MM.1S (cell line): ENCODE results near the gene PUDP.

Source experiments
- DNase-seq: peaks from one replicate; pipeline ENCODE4 v3.0.0-alpha.2; 2015
- H2AFZ ChIP-seq: fragments of 300-600 bp; sonication (generic); 2 replicates; pipeline ENCODE4 v1.6.0; 2016; ENCODE audit warnings: antibody characterized with exemption, low read length
- H3F3A ChIP-seq: fragments of 300-600 bp; sonication (generic); 2 replicates; pipeline ENCODE4 v1.6.1; 2016; ENCODE audit warnings: mild to moderate bottlenecking, antibody characterized with exemption, low read length, moderate library complexity, mixed read lengths; ENCODE audit not compliant: insufficient read depth
- H3K27ac ChIP-seq: fragments of 300-600 bp; sonication (generic); 2 replicates; pipeline ENCODE4 v1.5.1; 2016; ENCODE audit warnings: mild to moderate bottlenecking, low read length
- H3K27me3 ChIP-seq: fragments of 300-600 bp; sonication (generic); replicated peaks from 2 replicates; pipeline ENCODE4 v1.6.0; 2016; ENCODE audit warnings: low read length; ENCODE audit not compliant: insufficient read depth
- H3K36me3 ChIP-seq: fragments of 300-600 bp; sonication (generic); replicated peaks from 2 replicates; pipeline ENCODE4 v1.6.1; 2016; ENCODE audit warnings: mild to moderate bottlenecking, low read length, mixed read lengths; ENCODE audit not compliant: insufficient read depth
- H3K4me1 ChIP-seq: fragments of 300-600 bp; sonication (generic); 2 replicates; pipeline ENCODE4 v1.6.1; 2016; ENCODE audit warnings: low read length, mixed read lengths
- H3K4me2 ChIP-seq: fragments of 300-600 bp; sonication (generic); 2 replicates; pipeline ENCODE4 v1.6.0; 2016; ENCODE audit warnings: low read depth, low read length
- H3K4me3 ChIP-seq: fragments of 300-600 bp; sonication (generic); 2 replicates; pipeline ENCODE4 v1.5.1; 2016; ENCODE audit warnings: low read length, mixed read lengths
- H3K79me2 ChIP-seq: fragments of 300-600 bp; sonication (generic); 2 replicates; pipeline ENCODE4 v1.6.1; 2016; ENCODE audit warnings: mixed run types, low read length, mixed read lengths
- H3K9ac ChIP-seq: fragments of 300-600 bp; sonication (generic); 2 replicates; pipeline ENCODE4 v1.6.1; 2016; ENCODE audit warnings: low read length, mixed read lengths
- H3K9me2 ChIP-seq: fragments of 300-600 bp; sonication (generic); replicated peaks from 2 replicates; pipeline ENCODE4 v1.6.1; 2016; ENCODE audit warnings: mild to moderate bottlenecking, low read length, mixed read lengths; ENCODE audit not compliant: insufficient read depth
- H3K9me3 ChIP-seq: fragments of 300-600 bp; sonication (generic); replicated peaks from 2 replicates; pipeline ENCODE4 v1.6.1; 2016; ENCODE audit warnings: mild to moderate bottlenecking, low read length, mixed read lengths; ENCODE audit not compliant: insufficient read depth
- H4K20me1 ChIP-seq: fragments of 300-600 bp; sonication (generic); 2 replicates; pipeline ENCODE4 v1.6.1; 2016; ENCODE audit warnings: mild to moderate bottlenecking, low read length, moderate library complexity, mixed read lengths; ENCODE audit not compliant: insufficient read depth
- EZH2 ChIP-seq: fragments of 300-600 bp; sonication (generic); optimal IDR thresholded peaks from 2 replicates; pipeline ENCODE3; 2017; ENCODE audit warnings: low read depth, mild to moderate bottlenecking, antibody characterized with exemption, low read length, mixed read lengths
- EZH2phosphoT487 ChIP-seq: fragments of 300-600 bp; sonication (generic); IDR thresholded peaks from 2 replicates; pipeline ENCODE4 v1.6.1; 2018; ENCODE audit warnings: antibody characterized with exemption, low read length
- TF ChIP-seq, protein P1 (sequence below): fragments of 300-600 bp; sonication (generic); IDR thresholded peaks from 2 replicates; pipeline ENCODE4 v1.5.1; 2016; ENCODE audit warnings: antibody characterized with exemption, low read length, mixed read lengths

The PUDP gene

DNA sequence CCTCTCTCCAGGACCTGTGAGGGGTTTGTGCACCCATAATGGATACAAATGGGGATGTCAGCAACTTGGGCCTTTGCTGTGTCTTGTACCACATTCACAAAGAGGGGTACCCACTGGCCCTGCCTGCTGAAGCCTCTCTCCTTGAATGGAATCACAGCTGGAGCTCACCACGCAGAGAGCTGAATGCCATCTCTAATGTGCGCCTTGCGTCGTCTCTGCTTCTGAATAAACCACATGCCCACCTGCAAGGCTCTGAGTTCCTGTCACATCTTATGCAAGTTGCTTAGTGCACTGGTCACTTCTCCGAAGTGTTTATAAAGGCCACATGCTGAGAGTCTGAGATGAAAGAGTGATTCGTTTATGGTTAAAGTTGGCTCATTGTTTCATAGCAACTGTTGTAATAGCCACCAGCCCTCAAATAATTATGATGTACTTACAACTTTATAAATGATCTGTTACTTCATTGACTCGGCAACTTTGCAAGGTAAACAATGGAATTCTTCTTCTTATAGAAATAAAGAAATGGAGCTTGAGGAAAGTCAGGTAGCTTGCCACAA is 6.2 kb upstream of the PUDP start:
- Histone ChIP-seq H3K36me3 (no peaks in the 10 kb centered on the region), H3K4me2 (no peak overlapping the region), H3K9me2 (no peaks in the 10 kb centered on the region), H3K79me2 (no peaks in the 10 kb centered on the region), H4K20me1 (no peaks in the 10 kb centered on the region), H3F3A (no peaks in the 10 kb centered on the region), H3K4me1 (no peaks in the 10 kb centered on the region), H3K4me3 (no peak overlapping the region), H3K9ac (no peak overlapping the region), H3K9me3 (no peaks in the 10 kb centered on the region), H3K27ac (no peak overlapping the region), H2AFZ (no peak overlapping the region), H3K27me3 (no peaks in the 10 kb centered on the region)
- no peak for TF ChIP-seq EZH2
- TF ChIP-seq, protein P1, sequence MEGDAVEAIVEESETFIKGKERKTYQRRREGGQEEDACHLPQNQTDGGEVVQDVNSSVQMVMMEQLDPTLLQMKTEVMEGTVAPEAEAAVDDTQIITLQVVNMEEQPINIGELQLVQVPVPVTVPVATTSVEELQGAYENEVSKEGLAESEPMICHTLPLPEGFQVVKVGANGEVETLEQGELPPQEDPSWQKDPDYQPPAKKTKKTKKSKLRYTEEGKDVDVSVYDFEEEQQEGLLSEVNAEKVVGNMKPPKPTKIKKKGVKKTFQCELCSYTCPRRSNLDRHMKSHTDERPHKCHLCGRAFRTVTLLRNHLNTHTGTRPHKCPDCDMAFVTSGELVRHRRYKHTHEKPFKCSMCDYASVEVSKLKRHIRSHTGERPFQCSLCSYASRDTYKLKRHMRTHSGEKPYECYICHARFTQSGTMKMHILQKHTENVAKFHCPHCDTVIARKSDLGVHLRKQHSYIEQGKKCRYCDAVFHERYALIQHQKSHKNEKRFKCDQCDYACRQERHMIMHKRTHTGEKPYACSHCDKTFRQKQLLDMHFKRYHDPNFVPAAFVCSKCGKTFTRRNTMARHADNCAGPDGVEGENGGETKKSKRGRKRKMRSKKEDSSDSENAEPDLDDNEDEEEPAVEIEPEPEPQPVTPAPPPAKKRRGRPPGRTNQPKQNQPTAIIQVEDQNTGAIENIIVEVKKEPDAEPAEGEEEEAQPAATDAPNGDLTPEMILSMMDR = no peak
- DNase-seq = no peak

DNA sequence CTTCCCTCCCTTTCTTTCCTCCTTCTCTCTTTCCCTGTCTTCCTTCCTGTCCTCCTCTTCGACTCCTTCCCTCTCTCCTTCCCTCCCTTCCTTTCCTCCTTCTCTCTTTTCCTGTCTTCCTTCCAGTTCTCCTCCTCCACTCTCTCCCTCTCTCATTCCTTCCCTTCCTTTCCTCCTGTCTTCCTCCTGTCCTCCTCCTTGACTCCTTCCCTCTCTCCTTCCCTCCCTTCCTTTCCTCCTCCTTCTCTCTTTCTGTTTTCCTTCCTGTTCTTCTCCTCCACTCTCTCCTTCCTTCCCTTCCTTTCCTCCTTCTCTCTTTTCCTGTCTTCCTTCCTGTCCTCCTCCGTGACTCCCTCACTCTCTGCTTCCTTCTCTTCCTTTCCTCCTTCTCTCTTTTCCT is 5.3 kb upstream of the PUDP start:
- H3K9me3 ChIP-seq = no peaks in the 10 kb centered on the region
- H3K9ac ChIP-seq = no peak overlapping the region
- H3K4me2 ChIP-seq = no peak overlapping the region
- no peaks in the 10 kb centered on the region for H3K36me3 ChIP-seq
- H3K9me2 ChIP-seq = no peaks in the 10 kb centered on the region
- no peak overlapping the region for H3K27ac ChIP-seq
- H3K4me1 ChIP-seq = 0 out of 2 replicates have a peak, but pooled peaks cover 3% of the 10 kb centered on the region
- no peak for TF ChIP-seq EZH2phosphoT487
- TF ChIP-seq, protein P1 = no peak
- no peak for TF ChIP-seq EZH2
- no peaks in the 10 kb centered on the region for H3K79me2 ChIP-seq
- no peaks in the 10 kb centered on the region for H4K20me1 ChIP-seq
- H2AFZ ChIP-seq = no peak overlapping the region
- H3K4me3 ChIP-seq = no peak overlapping the region
- H3K27me3 ChIP-seq = no peaks in the 10 kb centered on the region
- no peak for DNase-seq
- H3F3A ChIP-seq = no peaks in the 10 kb centered on the region

DNA sequence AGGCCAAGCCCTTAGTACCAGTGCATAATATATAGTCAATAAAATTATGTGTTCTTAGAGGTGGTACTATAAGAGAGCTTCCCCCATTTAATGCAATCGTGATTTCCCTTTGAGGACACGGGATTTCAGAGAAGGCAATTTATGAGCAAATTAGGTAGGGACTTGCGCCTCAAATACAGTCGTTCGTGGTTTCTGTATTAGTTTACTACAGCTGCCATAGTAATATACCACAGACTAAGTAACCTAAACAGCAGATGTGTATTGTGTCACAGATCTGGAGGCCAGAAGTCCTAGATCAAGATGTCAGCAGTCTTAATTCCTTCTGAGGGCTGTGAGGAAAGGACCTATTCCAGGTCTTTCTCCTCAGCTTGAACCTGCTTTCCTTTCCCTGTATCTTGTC is 1.5 kb upstream of the PUDP start:
- no peak overlapping the region for H3K4me2 ChIP-seq
- H4K20me1 ChIP-seq = no peaks in the 10 kb centered on the region

More for the DNA sequence above, 1.5 kb upstream of the PUDP start:
- Histone ChIP-seq H3K36me3 (no peaks in the 10 kb centered on the region), H3K9ac (no peak overlapping the region), H3K4me3 (no peak overlapping the region), H2AFZ (no peak overlapping the region), H3K79me2 (peaks cover 26% of the 10 kb centered on the region), H3K27ac (no peak overlapping the region), H3K4me1 (0 out of 2 replicates have a peak, but pooled peaks cover 3% of the 10 kb centered on the region), H3K9me2 (no peaks in the 10 kb centered on the region), H3F3A (no peaks in the 10 kb centered on the region), H3K9me3 (no peaks in the 10 kb centered on the region), H3K27me3 (no peaks in the 10 kb centered on the region)
- no peak for DNase-seq
- TF ChIP-seq, protein P1 = no peak
- no peak for TF ChIP-seq EZH2
- no peak for TF ChIP-seq EZH2phosphoT487
